ENCODE results near the gene FAH.

FAH gene

DNA sequence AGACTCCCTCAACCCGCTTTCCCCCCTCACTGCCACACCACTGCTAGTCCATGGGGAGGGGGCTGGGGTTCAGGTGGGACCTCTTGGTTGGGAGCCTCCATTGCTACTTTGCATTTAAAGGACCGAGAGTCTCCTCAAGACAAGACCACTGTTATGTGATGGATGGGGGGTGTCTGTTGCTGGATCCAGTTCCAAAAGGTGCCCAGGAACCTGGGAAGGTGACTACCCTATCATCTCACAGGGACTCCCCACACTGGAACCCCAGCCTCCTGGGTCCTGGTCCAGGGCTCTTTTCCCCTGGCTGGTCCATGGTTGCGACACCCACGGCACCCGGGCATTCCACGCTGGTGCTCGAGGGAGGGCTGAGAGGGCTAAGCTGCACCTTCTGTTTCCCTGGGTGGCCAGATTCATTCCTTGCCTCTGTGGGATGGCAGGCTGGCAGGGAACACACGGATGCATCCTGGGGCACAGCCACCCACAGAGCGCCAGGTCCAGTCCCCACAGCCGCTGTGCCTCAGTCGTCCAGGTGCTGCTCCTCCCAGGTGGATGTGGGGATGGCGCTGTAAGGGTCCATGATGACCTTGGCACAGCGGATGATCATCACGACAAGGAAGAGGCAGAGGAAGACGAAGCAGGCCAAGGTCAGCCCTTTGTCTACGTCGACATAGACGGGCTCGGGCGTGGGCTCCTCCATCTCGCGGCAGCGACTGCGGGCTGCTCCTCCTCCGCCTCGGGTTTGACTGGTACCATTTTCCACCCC is 48.6 kb downstream of the FAH start:
- WGBS (ENCODE audit: extremely low coverage, insufficient coverage, low lambda C conversion rate), result no CpG with 5 or more reads among the region's 26 CpGs
- Histone ChIP-seq H2BK15ac (replicated peaks; ENCODE audit: low read depth) (no peak overlapping the region), H3K4me2 (ENCODE audit: low read length) (no peak overlapping the region), H3K36me3 (ENCODE audit: control insufficient read depth, insufficient read depth, low read length) (no peaks in the 10 kb centered on the region), H2BK5ac (ENCODE audit: low read length) (no peak overlapping the region), H3K4me1 (ENCODE audit: control insufficient read depth, low read depth, low read length) (peaks cover 2% of the 10 kb centered on the region), H3K4me3 (ENCODE audit: low read length) (no peak overlapping the region), H3K56ac (ENCODE audit: low read length) (no peak overlapping the region), H3K4ac (ENCODE audit: low read depth, low read length) (no peak overlapping the region), H4K8ac (ENCODE audit: low read depth, low read length) (no peak overlapping the region), H4K5ac (ENCODE audit: low read length) (no peak overlapping the region), H3K79me2 (ENCODE audit: control insufficient read depth, insufficient read depth, low read length) (no peaks in the 10 kb centered on the region), H3K9ac (ENCODE audit: low read length) (no peak overlapping the region), H3K23ac (ENCODE audit: low read length) (no peak overlapping the region), H3K79me1 (ENCODE audit: low read length) (no peaks in the 10 kb centered on the region), H3K27me3 (ENCODE audit: insufficient read depth, low read length, poor library complexity) (no peaks in the 10 kb centered on the region), H3K27ac (ENCODE audit: low read depth, low read length) (no peak overlapping the region), H2BK120ac (ENCODE audit: low read depth, low read length) (no peak overlapping the region), H2AK5ac (ENCODE audit: low read length) (no peak overlapping the region), H3K18ac (ENCODE audit: low read length) (no peak overlapping the region)
- no peak for DNase-seq

DNA sequence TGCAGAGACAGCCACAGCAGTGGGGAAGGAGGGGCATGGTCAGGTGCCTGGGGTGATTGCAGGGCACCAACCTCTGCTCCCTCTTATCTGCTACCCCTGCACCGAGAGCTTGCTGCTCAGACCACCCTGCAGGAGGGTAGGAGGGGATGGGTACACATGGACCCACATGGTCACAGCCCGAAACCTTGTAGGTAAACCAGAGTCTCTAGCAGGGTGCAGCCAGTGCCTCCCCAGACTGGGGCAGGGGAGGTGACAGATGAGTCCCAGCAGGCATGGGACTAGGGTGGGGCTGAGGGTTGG is 49.2 kb downstream of the FAH start:
- Histone ChIP-seq H3K4ac (ENCODE audit: low read depth, low read length) (no peak overlapping the region), H3K36me3 (ENCODE audit: control insufficient read depth, insufficient read depth, low read length) (no peaks in the 10 kb centered on the region), H4K8ac (ENCODE audit: low read depth, low read length) (no peak overlapping the region), H3K79me2 (ENCODE audit: control insufficient read depth, insufficient read depth, low read length) (no peaks in the 10 kb centered on the region), H3K4me1 (ENCODE audit: control insufficient read depth, low read depth, low read length) (peaks cover 2% of the 10 kb centered on the region), H3K9ac (ENCODE audit: low read length) (no peak overlapping the region), H3K4me3 (ENCODE audit: low read length) (no peak overlapping the region), H4K5ac (ENCODE audit: low read length) (no peak overlapping the region), H2AK5ac (ENCODE audit: low read length) (no peak overlapping the region), H3K79me1 (ENCODE audit: low read length) (no peaks in the 10 kb centered on the region), H2BK120ac (ENCODE audit: low read depth, low read length) (no peak overlapping the region), H3K4me2 (ENCODE audit: low read length) (no peak overlapping the region), H2BK15ac (replicated peaks; ENCODE audit: low read depth) (no peak overlapping the region), H3K18ac (ENCODE audit: low read length) (no peak overlapping the region), H3K23ac (ENCODE audit: low read length) (no peak overlapping the region), H3K27ac (ENCODE audit: low read depth, low read length) (no peak overlapping the region), H3K56ac (ENCODE audit: low read length) (no peak overlapping the region), H2BK5ac (ENCODE audit: low read length) (no peak overlapping the region), H3K27me3 (ENCODE audit: insufficient read depth, low read length, poor library complexity) (no peaks in the 10 kb centered on the region)
- no peak for DNase-seq
- no CpG with 5 or more reads among the region's 2 CpGs for WGBS (ENCODE audit: extremely low coverage, insufficient coverage, low lambda C conversion rate)

DNA sequence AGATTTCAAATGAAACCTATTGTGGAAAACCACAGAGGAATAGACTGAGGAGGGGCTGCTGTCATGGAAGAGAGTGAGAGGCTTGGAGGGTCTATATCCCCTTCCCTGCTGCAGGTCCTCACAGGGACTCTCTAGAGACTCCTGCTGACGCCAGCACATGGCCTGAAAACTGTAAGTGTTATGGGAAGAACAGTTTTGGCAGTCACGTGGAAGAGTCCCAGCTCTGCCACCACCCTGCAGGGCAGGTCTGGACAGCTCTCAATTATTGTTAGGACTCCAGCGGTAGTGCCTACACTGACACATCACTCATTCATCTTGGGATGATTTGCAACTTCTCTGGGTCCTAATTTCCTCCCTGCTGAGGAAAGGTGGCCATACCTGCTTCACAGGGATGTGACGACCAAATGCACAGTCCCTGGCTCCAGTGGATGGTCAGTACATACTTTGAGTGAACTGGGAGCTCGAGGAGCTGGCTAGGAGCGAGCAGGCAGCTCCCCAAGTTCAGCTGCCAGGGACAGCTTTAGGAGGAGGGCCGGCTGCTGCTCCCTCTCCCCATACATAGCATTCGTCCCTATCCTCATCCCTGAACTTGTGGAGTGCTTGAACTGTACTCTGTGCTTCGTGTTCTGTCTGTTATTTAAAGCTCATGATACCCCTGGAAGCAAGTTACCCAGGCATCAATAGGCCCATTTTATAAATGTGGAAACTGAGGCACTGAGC is 50.0 kb downstream of the FAH start:
- WGBS (ENCODE audit: extremely low coverage, insufficient coverage, low lambda C conversion rate), result no CpG with 5 or more reads among the region's 9 CpGs
- Histone ChIP-seq H4K5ac (ENCODE audit: low read length) (no peak overlapping the region), H3K27ac (ENCODE audit: low read depth, low read length) (no peak overlapping the region), H3K79me1 (ENCODE audit: low read length) (no peaks in the 10 kb centered on the region), H2BK5ac (ENCODE audit: low read length) (no peak overlapping the region), H2AK5ac (ENCODE audit: low read length) (no peak overlapping the region), H3K4me3 (ENCODE audit: low read length) (no peak overlapping the region), H2BK15ac (replicated peaks; ENCODE audit: low read depth) (no peak overlapping the region), H4K8ac (ENCODE audit: low read depth, low read length) (no peak overlapping the region), H3K79me2 (ENCODE audit: control insufficient read depth, insufficient read depth, low read length) (no peaks in the 10 kb centered on the region), H3K4ac (ENCODE audit: low read depth, low read length) (no peak overlapping the region), H3K23ac (ENCODE audit: low read length) (no peak overlapping the region), H3K27me3 (ENCODE audit: insufficient read depth, low read length, poor library complexity) (no peaks in the 10 kb centered on the region), H3K4me1 (ENCODE audit: control insufficient read depth, low read depth, low read length) (peaks cover 2% of the 10 kb centered on the region), H3K36me3 (ENCODE audit: control insufficient read depth, insufficient read depth, low read length) (no peaks in the 10 kb centered on the region), H3K56ac (ENCODE audit: low read length) (no peak overlapping the region), H3K18ac (ENCODE audit: low read length) (no peak overlapping the region), H3K9ac (ENCODE audit: low read length) (no peak overlapping the region), H3K4me2 (ENCODE audit: low read length) (no peak overlapping the region), H2BK120ac (ENCODE audit: low read depth, low read length) (no peak overlapping the region)
- no peak for DNase-seq

DNA sequence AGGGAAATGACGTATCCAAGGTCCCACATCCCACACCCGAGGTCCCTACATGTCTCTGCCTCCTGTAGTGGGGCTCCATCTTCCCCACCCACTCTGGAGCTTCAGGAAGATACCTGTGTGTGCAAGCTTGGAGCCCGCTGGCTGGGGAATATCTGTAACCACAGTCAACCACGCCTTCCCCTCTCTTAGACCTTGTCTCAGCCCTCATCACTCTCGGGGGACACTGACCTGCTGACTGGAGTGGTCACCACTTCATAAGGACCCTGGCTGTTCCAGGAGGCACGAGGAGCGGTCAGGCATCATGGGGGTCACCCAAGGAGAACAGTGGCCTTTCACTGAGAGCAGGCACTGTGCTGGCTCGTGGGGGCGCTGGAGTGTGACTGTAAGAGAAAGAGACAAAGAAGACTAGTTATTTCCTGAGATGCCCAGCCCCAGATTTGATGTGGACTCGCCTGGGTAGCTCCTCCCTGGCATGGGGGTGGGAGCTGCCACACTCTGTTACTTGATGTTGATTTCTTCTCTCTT is 50.6 kb downstream of the FAH start:
- no peak overlapping the region for H2BK15ac ChIP-seq (replicated peaks; ENCODE audit: low read depth)
- no peak overlapping the region for H3K18ac ChIP-seq (ENCODE audit: low read length)
- H4K5ac ChIP-seq (ENCODE audit: low read length), result no peak overlapping the region
- H3K79me2 ChIP-seq (ENCODE audit: control insufficient read depth, insufficient read depth, low read length), result no peaks in the 10 kb centered on the region
- H3K27me3 ChIP-seq (ENCODE audit: insufficient read depth, low read length, poor library complexity), result no peaks in the 10 kb centered on the region
- no peak overlapping the region for H3K4me3 ChIP-seq (ENCODE audit: low read length)
- no peak overlapping the region for H3K4me2 ChIP-seq (ENCODE audit: low read length)
- H3K23ac ChIP-seq (ENCODE audit: low read length), result no peak overlapping the region
- H3K56ac ChIP-seq (ENCODE audit: low read length), result no peak overlapping the region
- DNase-seq, result peak; percentile 10
- no peak overlapping the region for H4K8ac ChIP-seq (ENCODE audit: low read depth, low read length)
- H2BK120ac ChIP-seq (ENCODE audit: low read depth, low read length), result no peak overlapping the region
- no peak overlapping the region for H2BK5ac ChIP-seq (ENCODE audit: low read length)
- H3K9ac ChIP-seq (ENCODE audit: low read length), result no peak overlapping the region
- H3K79me1 ChIP-seq (ENCODE audit: low read length), result no peaks in the 10 kb centered on the region
- no CpG with 5 or more reads among the region's 10 CpGs for WGBS (ENCODE audit: extremely low coverage, insufficient coverage, low lambda C conversion rate)
- no peak overlapping the region for H3K27ac ChIP-seq (ENCODE audit: low read depth, low read length)
- H2AK5ac ChIP-seq (ENCODE audit: low read length), result no peak overlapping the region
- H3K4me1 ChIP-seq (ENCODE audit: control insufficient read depth, low read depth, low read length), result peaks cover 2% of the 10 kb centered on the region
- H3K36me3 ChIP-seq (ENCODE audit: control insufficient read depth, insufficient read depth, low read length), result no peaks in the 10 kb centered on the region
- no peak overlapping the region for H3K4ac ChIP-seq (ENCODE audit: low read depth, low read length)

DNA sequence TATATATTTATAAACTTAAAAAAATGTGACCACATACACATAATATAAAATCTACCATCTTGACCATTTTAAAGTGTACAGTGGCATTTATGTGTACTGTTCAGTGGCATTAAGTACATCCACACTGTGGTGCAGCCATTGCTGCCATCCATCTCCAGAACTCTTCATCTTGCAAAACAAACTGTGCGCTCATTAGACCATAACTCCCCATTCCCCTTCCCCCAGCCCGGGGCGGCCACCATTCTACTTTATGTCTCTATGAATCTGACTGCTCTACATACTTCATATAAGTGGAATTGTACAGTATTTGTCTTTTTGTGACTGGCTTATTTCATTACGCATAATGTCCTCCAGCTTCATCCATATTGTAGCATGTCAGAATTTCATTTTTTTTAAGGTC is 51.4 kb downstream of the FAH start:
- no peak overlapping the region for H2BK5ac ChIP-seq (ENCODE audit: low read length)
- H2AK5ac ChIP-seq (ENCODE audit: low read length), result no peak overlapping the region
- H3K4me2 ChIP-seq (ENCODE audit: low read length), result no peak overlapping the region
- H3K23ac ChIP-seq (ENCODE audit: low read length), result no peak overlapping the region
- H3K27me3 ChIP-seq (ENCODE audit: insufficient read depth, low read length, poor library complexity), result no peaks in the 10 kb centered on the region
- no peak overlapping the region for H4K8ac ChIP-seq (ENCODE audit: low read depth, low read length)
- no peaks in the 10 kb centered on the region for H3K36me3 ChIP-seq (ENCODE audit: control insufficient read depth, insufficient read depth, low read length)
- no peak overlapping the region for H3K4me3 ChIP-seq (ENCODE audit: low read length)
- no peak overlapping the region for H3K9ac ChIP-seq (ENCODE audit: low read length)
- no peak overlapping the region for H3K18ac ChIP-seq (ENCODE audit: low read length)
- no peak overlapping the region for H3K27ac ChIP-seq (ENCODE audit: low read depth, low read length)
- no peak overlapping the region for H2BK15ac ChIP-seq (replicated peaks; ENCODE audit: low read depth)
- no peaks in the 10 kb centered on the region for H3K79me1 ChIP-seq (ENCODE audit: low read length)
- DNase-seq, result no peak
- H4K5ac ChIP-seq (ENCODE audit: low read length), result no peak overlapping the region
- WGBS (ENCODE audit: extremely low coverage, insufficient coverage, low lambda C conversion rate), result no CpG with 5 or more reads among the region's 4 CpGs
- H3K4me1 ChIP-seq (ENCODE audit: control insufficient read depth, low read depth, low read length), result peaks cover 2% of the 10 kb centered on the region
- no peak overlapping the region for H2BK120ac ChIP-seq (ENCODE audit: low read depth, low read length)
- no peak overlapping the region for H3K56ac ChIP-seq (ENCODE audit: low read length)
- H3K79me2 ChIP-seq (ENCODE audit: control insufficient read depth, insufficient read depth, low read length), result no peaks in the 10 kb centered on the region
- H3K4ac ChIP-seq (ENCODE audit: low read depth, low read length), result no peak overlapping the region

All from mesendoderm (in vitro differentiated cells).